Karpas-422 (cell line): ENCODE data around the gene LHX5. TPM values are rescaled to one million over a fixed set of nuclear protein-coding genes. Genes with fewer than 3 reads are reported as not detected.

Source experiments
- DNase-seq: peaks from one replicate; pipeline ENCODE4 v3.0.0-alpha.2; 2015
- H2AFZ ChIP-seq: fragments of 200-600 bp; sonication (generic); 2 replicates; pipeline ENCODE4 v1.6.1; 2014; ENCODE audit warnings: antibody characterized with exemption, low read length, mixed read lengths
- H3K27ac ChIP-seq: fragments of 200-600 bp; sonication (generic); 2 replicates; pipeline ENCODE4 v1.5.1; 2014; ENCODE audit warnings: mild to moderate bottlenecking, low read length, moderate library complexity
- H3K27me3 ChIP-seq: fragments of 200-600 bp; sonication (generic); 2 replicates; pipeline ENCODE4 v1.6.1; 2014; ENCODE audit warnings: low read length, mixed read lengths
- H3K36me3 ChIP-seq: fragments of 200-600 bp; sonication (generic); 2 replicates; pipeline ENCODE4 v1.6.1; 2014; ENCODE audit warnings: low read length, mixed read lengths; ENCODE audit not compliant: insufficient read depth
- H3K4me1 ChIP-seq: fragments of 200-600 bp; sonication (generic); 2 replicates; pipeline ENCODE4 v1.6.1; 2014; ENCODE audit warnings: mild to moderate bottlenecking, low read length, mixed read lengths
- H3K4me2 ChIP-seq: fragments of 200-600 bp; sonication (generic); 2 replicates; pipeline ENCODE4 v1.6.1; 2014; ENCODE audit warnings: low read length, low read depth, mild to moderate bottlenecking; ENCODE audit not compliant: poor library complexity, severe bottlenecking
- H3K4me3 ChIP-seq: fragments of 200-600 bp; sonication (generic); 2 replicates; pipeline ENCODE4 v1.5.1; 2014; ENCODE audit warnings: mild to moderate bottlenecking, antibody characterized with exemption, low read length, mixed read lengths
- H3K79me2 ChIP-seq: fragments of 200-600 bp; sonication (generic); 2 replicates; pipeline ENCODE4 v1.6.1; 2014; ENCODE audit warnings: mild to moderate bottlenecking, low read length, mixed read lengths
- H3K9ac ChIP-seq: fragments of 200-600 bp; sonication (generic); 2 replicates; pipeline ENCODE4 v1.6.0; 2014; ENCODE audit warnings: low read length
- H3K9me2 ChIP-seq: fragments of 200-600 bp; sonication (generic), shearing (Covaris generic); replicated peaks from 2 replicates; pipeline ENCODE4 v1.6.0; 2014; ENCODE audit warnings: mild to moderate bottlenecking, low read length, moderate library complexity; ENCODE audit not compliant: insufficient read depth
- H3K9me3 ChIP-seq: fragments of 300-700, 200-600 bp; sonication (generic); 2 replicates; pipeline ENCODE4 v1.6.1; 2014; ENCODE audit warnings: low read length, mixed read lengths
- H4K20me1 ChIP-seq: fragments of 200-600 bp; sonication (generic); 2 replicates; pipeline ENCODE4 v1.6.1; 2014; ENCODE audit warnings: mild to moderate bottlenecking, antibody characterized with exemption, low read length, low read depth; ENCODE audit not compliant: insufficient read depth
- total RNA-seq: library from RNA; depleted of rRNA; stranded (reverse); fragments of >200 nt; shearing (Covaris generic); gene quantifications from 2 replicates; pipeline ENCODE4 v1.2.3, GENCODE V29; 2014; ENCODE audit warnings: low replicate concordance

LHX5 gene
- total RNA-seq, 1 experiment from 2014 or later = not detected

- H3K4me1 ChIP-seq = no peaks in the 10 kb centered on the region
- H3K9me3 ChIP-seq = no peaks in the 10 kb centered on the region
- H3K27me3 ChIP-seq = no peaks in the 10 kb centered on the region
- H3K9ac ChIP-seq = no peak overlapping the region
- DNase-seq = no peak
- no peaks in the 10 kb centered on the region for H3K9me2 ChIP-seq
- no peak overlapping the region for H3K27ac ChIP-seq
- H3K4me2 ChIP-seq = no peak overlapping the region
- H3K4me3 ChIP-seq = no peak overlapping the region
- no peak overlapping the region for H2AFZ ChIP-seq
- H3K79me2 ChIP-seq = no peaks in the 10 kb centered on the region
- no peaks in the 10 kb centered on the region for H4K20me1 ChIP-seq
- no peaks in the 10 kb centered on the region for H3K36me3 ChIP-seq
These were observed 7.3 kb downstream of the LHX5 start for GRCh38 chr12:113464452-113464775.

- Histone ChIP-seq H3K4me2 (no peak overlapping the region), H3K36me3 (no peaks in the 10 kb centered on the region), H3K9me3 (no peaks in the 10 kb centered on the region), H3K9ac (no peak overlapping the region), H2AFZ (no peak overlapping the region), H3K4me3 (no peak overlapping the region), H3K27me3 (no peaks in the 10 kb centered on the region), H3K9me2 (no peaks in the 10 kb centered on the region), H3K79me2 (no peaks in the 10 kb centered on the region), H3K27ac (no peak overlapping the region), H4K20me1 (no peaks in the 10 kb centered on the region), H3K4me1 (no peaks in the 10 kb centered on the region)
- no peak for DNase-seq
These were observed 7.8 kb downstream of the LHX5 start for GRCh38 chr12:113463746-113464451.

GRCh38 chr12:113462998-113463745 is 8.5 kb downstream of the LHX5 start:
- H2AFZ ChIP-seq = no peak overlapping the region
- H3K27ac ChIP-seq = no peak overlapping the region
- H3K36me3 ChIP-seq = no peaks in the 10 kb centered on the region
- no peaks in the 10 kb centered on the region for H4K20me1 ChIP-seq
- H3K4me3 ChIP-seq = no peak overlapping the region
- no peaks in the 10 kb centered on the region for H3K4me1 ChIP-seq
- H3K9me3 ChIP-seq = no peaks in the 10 kb centered on the region
- DNase-seq = no peak
- no peak overlapping the region for H3K9ac ChIP-seq
- H3K4me2 ChIP-seq = no peak overlapping the region
- no peaks in the 10 kb centered on the region for H3K27me3 ChIP-seq
- no peaks in the 10 kb centered on the region for H3K9me2 ChIP-seq
- no peaks in the 10 kb centered on the region for H3K79me2 ChIP-seq

- H3K79me2 ChIP-seq = no peaks in the 10 kb centered on the region
- no peak overlapping the region for H3K27ac ChIP-seq
- H3K4me2 ChIP-seq = no peak overlapping the region
- H2AFZ ChIP-seq = no peak overlapping the region
- no peaks in the 10 kb centered on the region for H3K27me3 ChIP-seq
- no peaks in the 10 kb centered on the region for H3K9me2 ChIP-seq
- H4K20me1 ChIP-seq = no peaks in the 10 kb centered on the region
- no peaks in the 10 kb centered on the region for H3K9me3 ChIP-seq
- H3K4me3 ChIP-seq = no peak overlapping the region
- no peaks in the 10 kb centered on the region for H3K36me3 ChIP-seq
- H3K4me1 ChIP-seq = no peaks in the 10 kb centered on the region
- H3K9ac ChIP-seq = no peak overlapping the region
- DNase-seq = peak; percentile 82
These were observed 9.4 kb downstream of the LHX5 start for GRCh38 chr12:113462117-113462774.

GRCh38 chr12:113461666-113462065 is 10.0 kb downstream of the LHX5 start:
- DNase-seq = peak; percentile 76
- Histone ChIP-seq H3K27me3 (no peaks in the 10 kb centered on the region), H2AFZ (no peak overlapping the region)

GRCh38 chr12:113459981-113460380 is 11.7 kb downstream of the LHX5 start:
- no peak for DNase-seq
- Histone ChIP-seq H3K79me2 (no peaks in the 10 kb centered on the region), H3K4me1 (no peaks in the 10 kb centered on the region)

More at GRCh38 chr12:113461666-113462065, 10.0 kb downstream of the LHX5 start:
- Histone ChIP-seq H3K9me3 (no peaks in the 10 kb centered on the region), H3K4me2 (no peak overlapping the region), H3K4me1 (no peaks in the 10 kb centered on the region), H3K9ac (no peak overlapping the region), H3K9me2 (no peaks in the 10 kb centered on the region), H3K79me2 (no peaks in the 10 kb centered on the region), H3K4me3 (no peak overlapping the region), H3K36me3 (no peaks in the 10 kb centered on the region), H4K20me1 (no peaks in the 10 kb centered on the region), H3K27ac (no peak overlapping the region)

GRCh38 chr12:113457710-113458109 is 14.0 kb downstream of the LHX5 start:
- Histone ChIP-seq H2AFZ (no peak overlapping the region), H3K4me1 (no peaks in the 10 kb centered on the region), H3K36me3 (no peaks in the 10 kb centered on the region), H3K9me2 (no peaks in the 10 kb centered on the region), H3K4me3 (no peak overlapping the region), H3K4me2 (no peak overlapping the region), H3K27ac (no peak overlapping the region), H3K9me3 (no peaks in the 10 kb centered on the region), H3K9ac (no peak overlapping the region), H3K79me2 (no peaks in the 10 kb centered on the region), H4K20me1 (no peaks in the 10 kb centered on the region), H3K27me3 (no peaks in the 10 kb centered on the region)
- DNase-seq = no peak

More at GRCh38 chr12:113459981-113460380, 11.7 kb downstream of the LHX5 start:
- Histone ChIP-seq H3K36me3 (no peaks in the 10 kb centered on the region), H2AFZ (no peak overlapping the region), H3K27ac (no peak overlapping the region), H3K9me3 (no peaks in the 10 kb centered on the region), H4K20me1 (no peaks in the 10 kb centered on the region), H3K9ac (no peak overlapping the region), H3K4me2 (no peak overlapping the region), H3K27me3 (no peaks in the 10 kb centered on the region), H3K9me2 (no peaks in the 10 kb centered on the region), H3K4me3 (no peak overlapping the region)

- H3K9me3 ChIP-seq = no peaks in the 10 kb centered on the region
- no peaks in the 10 kb centered on the region for H3K9me2 ChIP-seq
- no peak for DNase-seq
- H2AFZ ChIP-seq = no peak overlapping the region
- no peaks in the 10 kb centered on the region for H3K4me1 ChIP-seq
- no peak overlapping the region for H3K9ac ChIP-seq
- H3K27ac ChIP-seq = no peak overlapping the region
- no peaks in the 10 kb centered on the region for H4K20me1 ChIP-seq
- H3K36me3 ChIP-seq = no peaks in the 10 kb centered on the region
- no peaks in the 10 kb centered on the region for H3K79me2 ChIP-seq
- H3K27me3 ChIP-seq = no peaks in the 10 kb centered on the region
- H3K4me3 ChIP-seq = no peak overlapping the region
- no peak overlapping the region for H3K4me2 ChIP-seq
These were observed 14.5 kb downstream of the LHX5 start for GRCh38 chr12:113457185-113457584.
